ENCODE results near the gene DIMT1. TPM values are rescaled to one million over a fixed set of nuclear protein-coding genes. Genes with fewer than 3 reads are reported as not detected.

Gene DIMT1
- total and polyA plus RNA-seq, 2 of the 4 experiments (the other 2 are of a cell fraction) = 27.5 to 46.4 TPM

DNA sequence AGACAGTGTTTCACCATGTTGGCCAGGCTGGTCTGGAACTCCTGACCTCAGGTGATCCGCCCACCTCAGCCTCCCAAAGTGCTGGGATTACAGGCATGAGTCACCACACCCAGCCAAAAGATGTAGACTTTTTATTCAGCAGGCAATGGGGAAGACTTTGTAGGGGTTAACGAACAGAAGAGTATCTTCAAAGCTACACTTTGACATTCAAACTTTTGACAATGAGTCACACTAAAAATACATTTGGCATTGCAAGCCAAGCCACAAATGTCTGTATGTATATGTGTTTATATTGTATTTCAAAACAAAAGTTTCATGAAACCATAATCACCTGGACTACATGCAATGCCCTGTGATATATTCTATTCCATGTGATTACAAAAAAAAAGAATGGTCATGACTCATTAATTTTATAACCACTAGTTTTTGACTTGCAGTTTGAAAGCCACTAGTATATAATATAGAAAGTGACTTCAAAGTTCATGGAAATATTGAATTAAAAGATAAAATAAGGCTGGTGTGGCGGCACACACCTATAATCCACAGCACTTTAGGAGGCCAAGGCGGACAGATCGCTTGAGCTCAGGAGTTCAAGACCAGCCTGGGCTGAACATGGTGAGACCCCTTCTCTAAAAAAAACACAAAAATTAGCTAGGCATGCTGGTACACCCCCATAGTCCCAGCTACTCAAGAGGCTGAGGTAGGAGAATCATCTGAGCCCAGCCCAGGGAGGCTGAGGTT is 8.3 kb downstream of the DIMT1 start:
- peak overlapping the region; percentile 67; the same call in 1 of the 2 replicates for H3K27ac ChIP-seq (ENCODE audit: insufficient read depth, low read length)
- no peak overlapping the region for H2BK5ac ChIP-seq (ENCODE audit: low read depth, low read length, poor library complexity, severe bottlenecking)
- CTCF ChIA-PET = interaction anchor here (0.6 to 1.1 kb wide), 2 partner anchors 53 to 1469 kb away, joined by 3 read pairs; no protein-coding TSS in a partner anchor
- no peaks in the 10 kb centered on the region; the same call in 1 of the 2 replicates for H3K9me1 ChIP-seq (ENCODE audit: insufficient read depth, low read length)
- no peak overlapping the region; the same call in 1 of the 2 replicates for H3K56ac ChIP-seq (ENCODE audit: extremely low read depth, insufficient read depth, low read length)
- POLR2A ChIA-PET (ENCODE audit: unreplicated experiment) = interaction anchor here (0.7 kb wide), 1 partner anchor 94 kb away, joined by 9 read pairs; no protein-coding TSS in a partner anchor
- no peak overlapping the region for H4K8ac ChIP-seq (ENCODE audit: low read depth in 2 of 2, low read length in 2 of 2)
- H3K4me3 ChIP-seq (ENCODE audit: insufficient read depth, low read depth, low read length) = no peak overlapping the region
- H3K9me3 ChIP-seq (ENCODE audit: control insufficient read depth, insufficient read depth, low read length) = no peaks in the 10 kb centered on the region
- H2AFZ ChIP-seq (replicated peaks; ENCODE audit: low read length, poor library complexity) = no peak overlapping the region
- H3K4me2 ChIP-seq (ENCODE audit: low read depth, low read length) = no peak overlapping the region
- no peaks in the 10 kb centered on the region for H3K27me3 ChIP-seq (ENCODE audit: control insufficient read depth, insufficient read depth, low read length)
- peak overlapping the region; percentile 13; the same call in 1 of the 2 replicates for H2AK5ac ChIP-seq (ENCODE audit: low read depth, low read length)
- peaks cover 3% of the 10 kb centered on the region; the same call in 1 of the 2 replicates for H3K4me1 ChIP-seq (ENCODE audit: control insufficient read depth, insufficient read depth, low read length)
- no peak for TF ChIP-seq MAZ (IDR thresholded peaks at IDR 0.05; ENCODE audit: borderline replicate concordance, low read depth, low read length)
- 0 out of 2 replicates have a peak, but pooled peaks have one; percentile 3 for TF ChIP-seq CEBPB (IDR thresholded peaks at IDR 0.05; ENCODE audit: low read depth, low read length)
- peaks cover 4% of the 10 kb centered on the region; the same call in 1 of the 2 replicates for H4K20me1 ChIP-seq (ENCODE audit: insufficient read depth, low read length)
- ATAC-seq (ENCODE audit: low read depth) (peak; percentile 72), DNase-seq (peak; percentile 83)
- peaks cover 12% of the 10 kb centered on the region for H3K36me3 ChIP-seq (ENCODE audit: control insufficient read depth, insufficient read depth, low read length)
- no peak overlapping the region for H3K18ac ChIP-seq (ENCODE audit: low read depth, low read length)
- BruUV-seq (replicated peaks) = no TSS peak
- H3K79me1 ChIP-seq (ENCODE audit: low read depth in 1 of 2, low read length in 2 of 2) = peaks cover 3 to 11% of the 10 kb centered on the region in 2 experiments; a peak in 2 of 4 replicates
- no peak overlapping the region for H2BK15ac ChIP-seq (ENCODE audit: low read depth, low read length)
- H4K91ac ChIP-seq (ENCODE audit: insufficient read depth, low read depth, low read length) = no peak overlapping the region
- in situ Hi-C loops (cut with MboI; ENCODE audit: low sequenced_read_pairs) = loop anchor here (5.0 kb wide), 1 partner anchor 83 kb away; no protein-coding TSS in a partner anchor
- H2AK9ac ChIP-seq (replicated peaks; ENCODE audit: low read depth, low read length, poor library complexity) = no peak overlapping the region
- H3K14ac ChIP-seq (replicated peaks; ENCODE audit: low read depth, low read length) = no peak overlapping the region
- WGBS, 2 experiments (ENCODE audit: extremely low coverage in 2 of 2, insufficient read length in 1 of 2) = no CpG with 5 or more reads among the region's 5 CpGs
- H3K9ac ChIP-seq (ENCODE audit: low read depth, low read length) = no peak overlapping the region
- no peak overlapping the region for H2BK120ac ChIP-seq (ENCODE audit: low read depth, low read length)
- intact Hi-C loops (cut with micrococcal nuclease) = no loop called here
- dilution Hi-C loops (cut with HindIII; ENCODE audit: low sequenced_read_pairs, unreplicated experiment) = no loop called here
- no peak overlapping the region for H3K4ac ChIP-seq (ENCODE audit: low read depth, low read length)
- H3K23ac ChIP-seq (ENCODE audit: low read depth, low read length) = no peak overlapping the region
- no peak overlapping the region for H2BK20ac ChIP-seq (ENCODE audit: low read depth, low read length)
- no peak overlapping the region for H4K5ac ChIP-seq (ENCODE audit: low read depth, low read length)

Data from IMR-90 (cell line).